ENCODE measurements around the gene ADAMTS17.

- TF ChIP-seq CTCF (IDR thresholded peaks at IDR 0.05; ENCODE audit: borderline replicate concordance, extremely low read depth, low read length, poor library complexity, severe bottlenecking) = no peak
- TF ChIP-seq EZH2 (IDR thresholded peaks at IDR 0.05; ENCODE audit: borderline replicate concordance, low read depth, low read length, severe bottlenecking) = no peak
Measured at GRCh38 chr15:100211855-100212850, 129.6 kb downstream of the ADAMTS17 start.
